Common myeloid progenitor, CD34-positive (primary cell): Measurements from ENCODE around the gene NCKAP5L.
"Not testable (repeated sequence)": the region's sequence is repeated elsewhere in the genome, so short reads cannot be mapped to it uniquely, and the experiment has no call there.

Experiments used
- CTCF ChIA-PET: fragments of 350-600 bp; sonication (Branson Sonifier 250); formaldehyde crosslinking; loops from one replicate; lab custom pipeline; 2021; ENCODE audit warnings: antibody characterized with exemption; lab: Charles Lee
- POLR2A ChIA-PET: fragments of 350-600 bp; sonication (Branson Sonifier 250); formaldehyde crosslinking; loops from one replicate; lab custom pipeline; 2021; ENCODE audit warnings: antibody characterized with exemption; lab: Charles Lee
- DNase-seq, 3 donors: peaks; one replicate each; pipeline versions ENCODE4 v3.0.0 to v3.0.0-alpha.2; 2013
- H3K27ac ChIP-seq, 2 experiments: 1 replicate in 1 of 2; 2 replicates in 1 of 2; pipeline ENCODE4 v1.7.0; 2013; ENCODE audit warnings: inconsistent platforms in 2 of 2, low read length in 2 of 2, mild to moderate bottlenecking in 2 of 2, low read depth in 1 of 2, moderate library complexity in 1 of 2; ENCODE audit not compliant: severe bottlenecking in 2 of 2, insufficient read depth in 1 of 2, poor library complexity in 1 of 2
- H3K27me3 ChIP-seq, 5 experiments: replicated peaks in 2 of 5; 1 replicate in 3 of 5; 2 replicates in 2 of 5; pipeline versions ENCODE4 v1.6.1 to v1.7.0; 2013; ENCODE audit warnings: low read length in 4 of 5, mild to moderate bottlenecking in 2 of 5, moderate library complexity in 2 of 5, inconsistent platforms in 1 of 5; ENCODE audit not compliant: insufficient read depth in 5 of 5, control insufficient read depth in 4 of 5
- H3K36me3 ChIP-seq, 4 experiments: 1 replicate in 2 of 4; 2 replicates in 2 of 4; pipeline versions ENCODE4 v1.6.1 to v1.7.0; 2013; ENCODE audit warnings: low read length in 3 of 4, control low read depth in 1 of 4, mild to moderate bottlenecking in 1 of 4; ENCODE audit not compliant: control insufficient read depth in 4 of 4, insufficient read depth in 4 of 4
- H3K4me1 ChIP-seq, 4 experiments: 1 replicate in 3 of 4; 2 replicates in 1 of 4; pipeline versions ENCODE4 v1.6.1 to v1.7.1; 2013; ENCODE audit warnings: low read length in 3 of 4, mild to moderate bottlenecking in 3 of 4, control low read depth in 1 of 4, inconsistent platforms in 1 of 4, moderate library complexity in 1 of 4; ENCODE audit not compliant: control insufficient read depth in 4 of 4, insufficient read depth in 4 of 4; ENCODE audit errors: control extremely low read depth in 1 of 4
- H3K4me3 ChIP-seq, 7 experiments: 1 replicate in 4 of 7; 2 replicates in 3 of 7; pipeline versions ENCODE4 v1.5.1 to v1.7.0; 2013; ENCODE audit warnings: mild to moderate bottlenecking in 7 of 7, low read length in 6 of 7, moderate library complexity in 6 of 7, inconsistent platforms in 2 of 7, low read depth in 2 of 7, control low read depth in 1 of 7; ENCODE audit not compliant: insufficient read depth in 4 of 7, control insufficient read depth in 1 of 7; ENCODE audit errors: extremely low read depth in 1 of 7
- H3K9me3 ChIP-seq, 5 experiments: 1 replicate in 4 of 5; 2 replicates in 1 of 5; pipeline versions ENCODE4 v1.6.1 to v1.7.1; 2013; ENCODE audit warnings: low read length in 4 of 5, mild to moderate bottlenecking in 2 of 5, inconsistent platforms in 1 of 5, low read depth in 1 of 5, moderate library complexity in 1 of 5; ENCODE audit not compliant: control insufficient read depth in 4 of 5, insufficient read depth in 2 of 5; ENCODE audit errors: control extremely low read depth in 1 of 5
- WGBS: methylation state at CpG from one replicate; pipeline ENCODE4 v1.1.5; 2013; ENCODE audit not compliant: insufficient coverage; 5-methylcytosine and 5-hydroxymethylcytosine counted together

The NCKAP5L gene

GRCh38 chr12:49873361-49873934, 45.2 kb upstream of the NCKAP5L start:
- H3K27ac ChIP-seq, result no peak overlapping the region
- no peaks in the 10 kb centered on the region for H3K36me3 ChIP-seq
- peaks cover 0 to 21% (median 18%) of the 10 kb centered on the region in 4 experiments for H3K4me1 ChIP-seq
- POLR2A ChIA-PET, result no interaction called here
- no peak for DNase-seq
- H3K9me3 ChIP-seq, result no peaks in the 10 kb centered on the region
- H3K27me3 ChIP-seq, result peaks cover 0 to 2% (median 0%) of the 10 kb centered on the region in 5 experiments
- CTCF ChIA-PET, result interaction anchor here (0.8 to 1.8 kb wide), 3 partner anchors 13 to 166 kb away, joined by 3 to 4 read pairs (median 4); no protein-coding TSS in a partner anchor
- 100% methylated on average over 1 of the region's 3 CpGs for WGBS
- H3K4me3 ChIP-seq, result no peak overlapping the region

GRCh38 chr12:49872781-49873181, 44.6 kb upstream of the NCKAP5L start:
- H3K27ac ChIP-seq, result no peak overlapping the region
- no peak overlapping the region for H3K4me3 ChIP-seq
- peaks cover 0 to 26% (median 19%) of the 10 kb centered on the region in 4 experiments for H3K4me1 ChIP-seq
- H3K36me3 ChIP-seq, result no peaks in the 10 kb centered on the region
- peaks cover 0 to 5% (median 0%) of the 10 kb centered on the region in 5 experiments for H3K27me3 ChIP-seq
- WGBS, result 100% methylated on average over 6 of the region's 6 CpGs
- no peak for DNase-seq
- ChIA-PET POLR2A (no interaction called here), CTCF (interaction anchor here (0.8 to 1.8 kb wide), 3 partner anchors 13 to 167 kb away, joined by 3 to 4 read pairs (median 4); no protein-coding TSS in a partner anchor)
- H3K9me3 ChIP-seq, result no peaks in the 10 kb centered on the region

- Histone ChIP-seq H3K4me1 (peaks cover 0 to 30% (median 19%) of the 10 kb centered on the region in 4 experiments), H3K9me3 (no peaks in the 10 kb centered on the region), H3K27ac (no peak overlapping the region), H3K27me3 (peaks cover 0 to 5% (median 0%) of the 10 kb centered on the region in 5 experiments), H3K36me3 (no peaks in the 10 kb centered on the region), H3K4me3 (no peak overlapping the region)
- CTCF ChIA-PET, result interaction anchor here (1.0 kb wide), 1 partner anchor 167 kb away, joined by 3 read pairs; no protein-coding TSS in a partner anchor
- POLR2A ChIA-PET, result no interaction called here
- no peak for DNase-seq
- 98% methylated on average over 5 of the region's 5 CpGs for WGBS
Observed at GRCh38 chr12:49872381-49872780, 44.2 kb upstream of the NCKAP5L start.

GRCh38 chr12:49871811-49872251, 43.6 kb upstream of the NCKAP5L start:
- H3K9me3 ChIP-seq, H3K27me3 ChIP-seq, H3K4me3 ChIP-seq, POLR2A ChIA-PET, H3K27ac ChIP-seq, DNase-seq, H3K36me3 ChIP-seq: not testable (repeated sequence)
- peaks cover 0 to 32% (median 19%) of the 10 kb centered on the region in 4 experiments for H3K4me1 ChIP-seq
- 95% methylated on average over 8 of the region's 8 CpGs for WGBS
- CTCF ChIA-PET, result interaction anchor here (1.0 kb wide), 1 partner anchor 168 kb away, joined by 3 read pairs; no protein-coding TSS in a partner anchor

GRCh38 chr12:49871263-49871561, 43.0 kb upstream of the NCKAP5L start:
- peaks cover 0 to 32% (median 19%) of the 10 kb centered on the region in 4 experiments for H3K4me1 ChIP-seq
- H3K4me3 ChIP-seq, result no peak overlapping the region
- no peaks in the 10 kb centered on the region for H3K36me3 ChIP-seq
- no peak overlapping the region for H3K27ac ChIP-seq
- H3K27me3 ChIP-seq, result peaks cover 0 to 5% (median 0%) of the 10 kb centered on the region in 5 experiments
- DNase-seq, result no peak
- CTCF ChIA-PET, result interaction anchor here (0.7 to 6.0 kb wide), 3 partner anchors 24 to 89 kb away, joined by 3 to 24 read pairs (median 4); partner anchors contain the start of gene AQP5
- 100% methylated on average over 3 of the region's 4 CpGs for WGBS
- POLR2A ChIA-PET, result no interaction called here
- no peaks in the 10 kb centered on the region for H3K9me3 ChIP-seq

GRCh38 chr12:49870501-49871262, 42.5 kb upstream of the NCKAP5L start:
- POLR2A ChIA-PET, result no interaction called here
- 95% methylated on average over 9 of the region's 11 CpGs for WGBS

More at GRCh38 chr12:49870501-49871262, 42.5 kb upstream of the NCKAP5L start:
- Histone ChIP-seq H3K36me3 (no peaks in the 10 kb centered on the region), H3K27me3 (peaks cover 0 to 5% (median 0%) of the 10 kb centered on the region in 5 experiments), H3K9me3 (no peaks in the 10 kb centered on the region), H3K4me3 (no peak overlapping the region), H3K4me1 (peaks cover 0 to 32% (median 19%) of the 10 kb centered on the region in 4 experiments), H3K27ac (no peak overlapping the region)
- no peak for DNase-seq
- CTCF ChIA-PET, result interaction anchor here (0.7 to 6.0 kb wide), 5 partner anchors 11 to 89 kb away, joined by 3 to 24 read pairs (median 3); partner anchors contain the start of gene AQP5
